Tibial nerve (tissue), 4 donors: Measurements from ENCODE around the gene C5orf63.

Experiments
- CTCF ChIP-seq, 5 experiments: fragments of 200-600 bp in 3 of 5; fragments of 450-650 bp in 2 of 5; sonication (generic) in 3 of 5; IDR thresholded peaks; one replicate each; pipeline ENCODE4 v1.5.1; 2016 to 2019; ENCODE audit warnings: antibody characterized with exemption in 5 of 5, mild to moderate bottlenecking in 3 of 5, moderate library complexity in 2 of 5
- EP300 ChIP-seq, 2 donors: sonication (generic); formaldehyde crosslinking; IDR thresholded peaks; one replicate each; pipeline ENCODE4 v1.6.1; 2017; ENCODE audit warnings: antibody characterized with exemption in 2 of 2, mild to moderate bottlenecking in 1 of 2

- no peak for TF ChIP-seq CTCF (IDR thresholded peaks at IDR 0.05)
- no peak for TF ChIP-seq EP300 (IDR thresholded peaks at IDR 0.05)
Observed at GRCh38 chr5:127066721-127067120, 6.6 kb downstream of the C5orf63 start.
